GM08714 (cell line): Measurements from ENCODE around the gene ZMYM2.

ENCODE experiments used
- H3K4me3 ChIP-seq: fragments of 200-500 bp; sonication (Bioruptor generic); 2 replicates; pipeline ENCODE4 v1.5.1; 2014; ENCODE audit warnings: mild to moderate bottlenecking, low read length, inconsistent platforms
- ZNF274 ChIP-seq: IDR thresholded peaks from 2 replicates; pipeline ENCODE4 v1.6.1; 2012; ENCODE audit warnings: mild to moderate bottlenecking, low read depth, low read length

Gene ZMYM2

DNA sequence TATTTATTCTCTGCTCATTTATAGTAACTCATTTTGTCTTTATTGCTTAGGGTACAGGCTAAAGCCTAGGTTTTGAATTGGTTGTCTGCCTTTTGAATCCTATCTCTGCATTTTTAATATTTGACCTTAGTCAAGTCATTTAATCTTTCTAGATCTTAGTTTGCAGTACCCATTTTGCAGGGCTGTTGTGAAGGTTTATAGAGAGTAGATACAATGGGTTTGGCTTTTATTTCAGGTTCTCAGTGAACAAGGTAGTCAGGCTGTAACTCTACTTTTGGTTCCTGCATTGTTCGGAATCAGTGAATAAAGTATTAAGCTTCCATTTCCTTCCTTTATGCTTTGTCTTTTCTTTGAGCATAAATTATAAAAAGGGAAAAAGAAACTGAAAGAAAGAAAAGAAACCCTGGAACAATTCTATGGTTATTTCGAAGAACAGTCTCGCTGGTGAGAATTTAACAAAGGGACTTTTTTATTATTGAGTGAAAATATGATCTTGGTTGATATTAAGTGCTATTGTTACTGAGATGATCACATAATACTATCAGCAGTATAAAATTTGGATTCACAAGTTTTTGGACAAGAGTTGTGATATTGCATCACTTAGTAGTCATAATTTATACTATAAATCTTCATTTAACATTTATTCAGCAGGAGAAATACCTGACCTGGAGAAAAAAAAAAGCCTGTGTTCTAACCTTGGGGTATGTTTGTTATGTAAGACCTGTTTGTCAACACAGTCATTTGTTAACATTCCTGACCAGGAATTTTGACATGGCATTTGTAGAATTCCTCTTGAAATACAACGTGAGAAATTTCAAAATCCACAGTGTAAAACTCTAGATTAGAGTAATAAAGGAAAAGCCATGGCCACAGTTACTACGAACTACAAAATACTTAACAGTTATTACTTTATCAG, 91.3 kb downstream of the ZMYM2 start:
- H3K4me3 ChIP-seq, result no peak overlapping the region
- TF ChIP-seq ZNF274, result no peak

DNA sequence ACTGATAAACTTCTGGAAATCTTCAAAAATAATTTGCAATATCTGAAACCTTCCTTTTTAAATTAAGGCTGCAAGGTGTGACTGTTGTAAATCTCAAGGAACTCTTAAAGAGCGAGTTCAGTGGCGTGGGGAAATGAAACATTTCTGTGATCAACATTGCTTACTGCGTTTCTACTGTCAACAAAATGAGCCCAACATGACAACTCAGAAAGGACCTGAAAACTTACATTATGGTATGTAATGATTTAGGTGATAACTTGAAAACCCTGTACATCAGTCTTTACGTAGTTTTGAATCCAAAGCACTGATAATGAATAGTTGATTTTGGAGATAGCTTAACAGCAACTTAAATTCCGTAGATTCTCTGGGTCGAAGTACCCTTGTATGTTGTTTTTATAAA, 92.8 kb downstream of the ZMYM2 start:
- no peak for TF ChIP-seq ZNF274
- H3K4me3 ChIP-seq, result no peak overlapping the region

DNA sequence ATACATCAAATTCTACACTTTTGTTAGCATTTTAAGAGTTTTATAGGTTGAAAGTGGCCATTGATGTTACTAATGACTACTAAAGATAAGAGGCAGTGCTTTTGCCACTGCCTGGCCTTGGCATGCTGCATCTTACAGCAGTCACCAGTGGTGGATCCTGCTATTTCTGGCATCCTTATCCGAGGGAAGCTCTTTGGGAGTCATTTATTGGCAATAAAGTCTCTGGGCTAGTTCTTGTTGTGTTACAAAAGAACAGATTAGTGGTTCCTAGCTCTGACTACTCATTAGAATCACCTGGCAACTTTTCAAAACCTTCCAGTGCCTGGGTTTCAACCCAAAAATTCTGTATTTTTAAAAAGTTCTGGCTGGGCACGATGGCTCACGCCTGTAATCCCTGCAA, 94.5 kb downstream of the ZMYM2 start:
- TF ChIP-seq ZNF274, result no peak
- H3K4me3 ChIP-seq, result no peak overlapping the region

GRCh38 chr13:20053891-20054290, 95.4 kb downstream of the ZMYM2 start:
- no peak for TF ChIP-seq ZNF274
- no peak overlapping the region for H3K4me3 ChIP-seq

DNA sequence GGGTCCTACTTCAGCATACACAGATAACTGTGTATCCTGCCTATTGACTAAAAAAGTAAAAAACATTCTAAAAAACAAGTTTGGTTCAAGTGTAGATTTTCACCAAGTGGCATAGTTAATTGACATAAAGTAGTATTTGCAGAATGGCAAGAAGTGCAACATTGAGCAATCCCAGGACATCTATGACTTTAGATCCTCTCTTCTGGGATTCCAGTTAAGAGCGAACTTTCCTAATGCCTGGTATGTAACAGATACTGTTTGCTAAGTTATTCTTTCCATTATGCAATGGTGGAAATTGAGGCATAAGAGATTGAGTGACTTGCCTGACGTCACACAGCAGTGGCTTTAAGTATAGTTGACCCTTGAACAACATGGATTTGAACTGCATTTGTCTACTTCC, 96.1 kb downstream of the ZMYM2 start:
- no peak overlapping the region for H3K4me3 ChIP-seq
- TF ChIP-seq ZNF274, result no peak

DNA sequence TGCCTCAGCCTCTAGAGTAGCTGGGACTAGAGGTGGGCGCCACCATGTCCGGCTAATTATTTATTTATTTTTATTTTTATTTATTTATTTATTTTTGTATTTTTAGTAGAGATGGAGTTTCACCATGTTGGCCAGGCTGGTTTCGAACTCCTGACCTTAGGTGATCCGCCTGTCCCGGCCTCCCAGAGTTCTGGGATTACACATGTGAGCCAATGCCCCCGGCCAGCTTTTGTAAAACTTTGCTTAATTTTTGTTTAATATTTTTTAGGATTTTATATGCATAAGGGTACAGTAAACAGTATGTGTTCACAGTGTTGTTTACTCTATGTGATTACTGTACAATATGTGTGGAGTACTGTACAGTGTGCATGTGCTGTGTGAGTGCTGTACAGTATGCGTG, 98.7 kb downstream of the ZMYM2 start:
- no peak overlapping the region for H3K4me3 ChIP-seq

GRCh38 chr13:20057963-20058362, 99.4 kb downstream of the ZMYM2 start:
- no peak for TF ChIP-seq ZNF274
- H3K4me3 ChIP-seq, result no peak overlapping the region

More for the DNA sequence above, 98.7 kb downstream of the ZMYM2 start:
- TF ChIP-seq ZNF274, result no peak

DNA sequence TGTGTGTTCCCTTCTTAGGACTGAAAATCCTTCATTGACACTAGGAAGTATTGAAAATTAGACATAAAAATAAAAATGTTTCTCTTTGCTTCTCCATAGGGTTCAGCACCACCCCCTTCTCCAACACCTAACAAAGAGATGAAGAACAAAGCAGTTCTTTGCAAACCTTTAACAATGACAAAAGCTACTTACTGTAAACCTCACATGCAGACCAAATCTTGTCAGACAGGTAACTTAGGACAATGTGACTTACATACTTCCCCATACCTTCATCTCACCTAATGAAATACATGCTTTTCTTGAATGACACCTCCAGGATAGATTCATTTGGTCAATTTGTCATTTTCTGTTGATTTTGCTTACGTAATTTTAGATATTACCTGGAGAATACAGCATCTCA, 99.9 kb downstream of the ZMYM2 start:
- H3K4me3 ChIP-seq, result no peak overlapping the region
- TF ChIP-seq ZNF274, result no peak

- TF ChIP-seq ZNF274, result no peak
These were observed 105.6 kb downstream of the ZMYM2 start for GRCh38 chr13:20064128-20064527.

GRCh38 chr13:20065516-20065915, 107.0 kb downstream of the ZMYM2 start:
- TF ChIP-seq ZNF274, result no peak
- no peak overlapping the region for H3K4me3 ChIP-seq

More at GRCh38 chr13:20064128-20064527, 105.6 kb downstream of the ZMYM2 start:
- H3K4me3 ChIP-seq, result no peak overlapping the region

DNA sequence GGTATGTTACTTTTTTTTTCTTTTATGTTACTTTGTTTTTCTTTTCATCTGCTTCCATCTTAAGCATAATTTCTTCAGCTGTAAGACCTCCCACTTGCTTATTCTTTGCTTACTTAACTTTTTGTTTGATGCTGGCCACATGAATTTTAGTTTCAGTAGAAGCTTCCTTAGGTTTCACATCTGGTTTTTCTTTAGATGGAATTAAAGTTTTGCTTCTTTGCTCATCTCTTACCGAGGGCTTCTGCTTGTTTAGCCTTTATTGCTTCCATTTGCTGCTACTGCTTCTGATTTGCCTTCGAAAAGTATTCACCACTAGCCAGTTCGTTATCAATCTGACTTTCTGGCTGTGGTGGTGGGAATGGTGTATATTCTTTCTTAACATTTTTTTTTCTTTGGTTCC, 111.4 kb downstream of the ZMYM2 start:
- TF ChIP-seq ZNF274, result no peak
- H3K4me3 ChIP-seq, result no peak overlapping the region

- no peak for TF ChIP-seq ZNF274
- H3K4me3 ChIP-seq, result no peak overlapping the region
These were observed 115.2 kb downstream of the ZMYM2 start for GRCh38 chr13:20073775-20074174.

- no peak for TF ChIP-seq ZNF274
- no peak overlapping the region for H3K4me3 ChIP-seq
These were observed 116.4 kb downstream of the ZMYM2 start for GRCh38 chr13:20074966-20075365.

DNA sequence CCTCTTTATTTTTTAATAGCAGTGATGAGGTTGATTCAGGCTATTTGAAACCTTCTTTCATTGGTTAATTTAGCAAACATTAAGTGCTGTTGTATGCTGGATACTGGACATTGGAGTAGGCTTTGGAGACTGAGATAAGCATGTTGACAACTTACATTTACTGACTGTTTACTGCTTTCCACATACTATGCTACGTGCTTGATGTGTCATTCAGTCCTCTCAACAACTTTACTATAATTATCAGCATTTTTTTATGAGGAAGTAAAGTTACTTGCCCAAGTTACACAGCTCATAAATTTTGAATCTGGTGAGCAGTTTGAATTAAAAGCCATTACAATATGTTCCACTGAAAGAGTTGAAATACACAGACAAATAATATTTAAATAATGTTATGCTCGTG, 118.6 kb downstream of the ZMYM2 start:
- no peak overlapping the region for H3K4me3 ChIP-seq
- no peak for TF ChIP-seq ZNF274

DNA sequence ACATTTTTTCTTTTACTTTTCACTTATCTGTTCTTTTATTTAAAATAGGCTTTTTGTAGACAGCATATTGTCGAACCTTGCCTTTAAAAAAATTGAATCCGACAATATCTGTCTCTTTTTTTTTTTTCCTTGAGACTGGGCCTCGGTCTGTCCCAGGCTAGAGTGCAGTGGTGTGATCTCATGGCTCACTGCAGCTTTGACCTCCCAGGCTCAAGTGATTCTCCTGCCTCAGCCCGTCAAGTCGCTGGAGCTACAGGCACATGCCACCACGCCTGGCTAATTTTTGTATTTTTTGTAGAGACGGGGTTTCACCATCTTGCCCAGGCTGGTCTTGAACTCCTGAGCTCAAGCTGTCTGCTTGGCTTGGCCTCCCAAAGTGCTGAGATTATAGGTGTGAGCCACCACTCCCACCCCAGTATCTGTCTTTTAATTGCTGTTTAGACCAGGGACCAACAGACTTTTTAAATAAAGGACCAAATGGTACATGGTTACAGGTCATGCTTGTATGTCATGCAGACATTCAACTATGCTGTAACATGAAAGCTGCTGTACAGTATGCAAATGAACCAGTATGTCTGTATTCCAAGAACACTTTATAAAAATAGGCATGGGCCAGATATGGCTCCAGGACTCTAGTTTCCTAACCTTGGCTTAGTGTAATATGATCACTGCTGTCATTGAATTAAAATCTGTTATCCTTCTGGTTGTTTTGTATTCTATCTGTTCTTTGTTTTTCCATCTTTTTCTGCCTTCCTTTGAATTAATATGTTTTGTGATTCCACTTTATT, 122.0 kb downstream of the ZMYM2 start:
- no peak for TF ChIP-seq ZNF274
- H3K4me3 ChIP-seq, result no peak overlapping the region
